ENCODE data around the gene PRDM2. TPM values are rescaled to one million over a fixed set of nuclear protein-coding genes. Genes with fewer than 3 reads are reported as not detected.

The PRDM2 gene
- total and polyA plus RNA-seq, 7 donors = 6.7 to 53.2 (median 34.6) TPM

DNA sequence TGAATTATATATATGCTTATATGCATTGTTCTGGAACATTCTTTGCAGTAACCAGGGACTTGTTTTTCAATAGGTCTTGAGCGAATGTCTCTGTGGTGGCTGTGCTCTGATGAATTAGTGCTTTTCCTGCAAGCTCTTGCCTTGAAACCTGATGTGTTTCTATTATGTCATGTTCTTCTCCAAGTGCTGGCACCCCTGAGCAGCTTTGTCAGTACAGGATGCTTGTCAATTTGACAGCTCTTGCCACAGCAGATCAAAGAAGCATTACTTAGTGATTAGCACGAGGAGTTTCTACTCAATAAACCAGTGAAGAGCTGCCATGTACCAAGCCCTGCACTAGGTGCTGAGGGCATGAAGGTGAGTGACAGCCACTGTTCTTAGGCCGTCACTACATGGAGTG, 171.9 kb downstream of the PRDM2 start:
- TF ChIP-seq POLR2AphosphoS5 (IDR thresholded peaks at IDR 0.05) = no peak
- TF ChIP-seq, protein P1, sequence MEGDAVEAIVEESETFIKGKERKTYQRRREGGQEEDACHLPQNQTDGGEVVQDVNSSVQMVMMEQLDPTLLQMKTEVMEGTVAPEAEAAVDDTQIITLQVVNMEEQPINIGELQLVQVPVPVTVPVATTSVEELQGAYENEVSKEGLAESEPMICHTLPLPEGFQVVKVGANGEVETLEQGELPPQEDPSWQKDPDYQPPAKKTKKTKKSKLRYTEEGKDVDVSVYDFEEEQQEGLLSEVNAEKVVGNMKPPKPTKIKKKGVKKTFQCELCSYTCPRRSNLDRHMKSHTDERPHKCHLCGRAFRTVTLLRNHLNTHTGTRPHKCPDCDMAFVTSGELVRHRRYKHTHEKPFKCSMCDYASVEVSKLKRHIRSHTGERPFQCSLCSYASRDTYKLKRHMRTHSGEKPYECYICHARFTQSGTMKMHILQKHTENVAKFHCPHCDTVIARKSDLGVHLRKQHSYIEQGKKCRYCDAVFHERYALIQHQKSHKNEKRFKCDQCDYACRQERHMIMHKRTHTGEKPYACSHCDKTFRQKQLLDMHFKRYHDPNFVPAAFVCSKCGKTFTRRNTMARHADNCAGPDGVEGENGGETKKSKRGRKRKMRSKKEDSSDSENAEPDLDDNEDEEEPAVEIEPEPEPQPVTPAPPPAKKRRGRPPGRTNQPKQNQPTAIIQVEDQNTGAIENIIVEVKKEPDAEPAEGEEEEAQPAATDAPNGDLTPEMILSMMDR (IDR thresholded peaks at IDR 0.05) = no peak
- no peak for TF ChIP-seq POLR2A (IDR thresholded peaks at IDR 0.05)
- no peak for TF ChIP-seq EP300 (IDR thresholded peaks at IDR 0.05)
- 87 to 93% methylated on average over 3 of the region's 3 CpGs for WGBS, 2 donors
- Histone ChIP-seq H3K4me3 (no peak overlapping the region), H3K27me3 (no peaks in the 10 kb centered on the region), H3K4me1 (no peaks in the 10 kb centered on the region), H3K9me3 (no peaks in the 10 kb centered on the region), H3K27ac (no peak overlapping the region), H3K36me3 (no peaks in the 10 kb centered on the region)
- intact Hi-C loops (cut with DNase I) = no loop called here
- no peak for DNase-seq

DNA sequence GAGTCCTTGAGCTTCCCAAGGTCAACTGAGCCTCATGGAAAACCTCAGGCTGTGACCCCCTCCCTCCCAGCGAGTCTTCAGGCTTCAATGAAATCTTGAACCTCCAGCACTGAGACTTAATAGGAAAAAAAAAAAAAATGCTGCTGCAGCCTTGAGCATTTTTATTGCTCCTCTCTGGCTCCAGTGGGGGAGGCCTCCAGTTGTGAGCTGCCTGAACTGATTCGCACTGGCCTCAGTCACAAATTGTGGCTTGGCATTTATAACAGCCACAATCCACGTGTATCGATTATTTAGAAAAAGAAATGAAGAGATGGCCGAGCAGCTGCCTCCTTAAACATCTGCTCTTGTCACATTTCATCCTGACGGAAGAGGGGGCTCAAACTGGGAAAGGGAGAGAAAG, 173.0 kb downstream of the PRDM2 start:
- no peaks in the 10 kb centered on the region for H3K27me3 ChIP-seq
- intact Hi-C loops (cut with DNase I) = no loop called here
- 72 to 88% methylated on average over 6 of the region's 6 CpGs for WGBS, 2 donors
- no peaks in the 10 kb centered on the region for H3K4me1 ChIP-seq
- H3K9me3 ChIP-seq = no peaks in the 10 kb centered on the region
- H3K27ac ChIP-seq = no peak overlapping the region
- TF ChIP-seq EP300 (IDR thresholded peaks at IDR 0.05) (no peak), POLR2AphosphoS5 (IDR thresholded peaks at IDR 0.05) (no peak), POLR2A (IDR thresholded peaks at IDR 0.05) (no peak)
- TF ChIP-seq, protein P1 (IDR thresholded peaks at IDR 0.05) = no peak
- H3K36me3 ChIP-seq = no peaks in the 10 kb centered on the region
- no peak for DNase-seq
- no peak overlapping the region for H3K4me3 ChIP-seq

Small RNAs within 50 kb of the gene (small RNA-seq; reads per million reads assigned to genes)
- 0 reads per million in 3 donors for gene RF00564

Other genes starting within 250 kb of the PRDM2 start
- not detected for gene LRRC38, start 186.2 kb upstream of the PRDM2 start, total RNA-seq
- gene LRRC38, start 186.2 kb upstream of the PRDM2 start, polyA plus RNA-seq = not detected
- 10 to 100 TPM in 3 of 4 donors, 1 to 10 TPM in 1; 5.6 to 14.7 (median 13.5) TPM for gene PDPN, start 116.4 kb upstream of the PRDM2 start, total RNA-seq
- 1 to 10 TPM; 2.1 to 9.9 (median 7.8) TPM for gene PDPN, start 116.4 kb upstream of the PRDM2 start, polyA plus RNA-seq

Data from sigmoid colon (tissue), 7 donors.